Spleen (tissue), 7 donors: Measurements from ENCODE around the gene MATCAP1.

Experiments
- CTCF ChIP-seq, 11 experiments: fragments of 200-600 bp in 7 of 11; fragments of 450-650 bp in 4 of 11; sonication (generic) in 4 of 11; IDR thresholded peaks in 8 of 11; conservative IDR thresholded peaks in 3 of 11; 1 replicate in 7 of 11; 2 replicates in 4 of 11; pipeline versions ENCODE4 v1.4.0 to v1.8.0; 2016 to 2021; ENCODE audit warnings: antibody characterized with exemption in 11 of 11, inconsistent platforms in 4 of 11, mild to moderate bottlenecking in 1 of 11
- POLR2A ChIP-seq, 3 donors: fragments of 450-650 bp; IDR thresholded peaks; one replicate each; pipeline ENCODE4 v1.5.1; 2017; ENCODE audit warnings: antibody characterized with exemption in 3 of 3, mild to moderate bottlenecking in 1 of 3
- donor health status: DM: no; HTN: no; CAD: no; lungs with moderate emphysema.
- donor health status: DM: no; HTN: no; CAD: no.
- donor health status: DM: no; HTN: no; CAD: no.

GRCh38 chr16:67162506-67163163, 21.1 kb downstream of the MATCAP1 start:
- TF ChIP-seq POLR2A (IDR thresholded peaks at IDR 0.05), result no peak
- TF ChIP-seq CTCF (IDR thresholded peaks at IDR 0.05 in 8 of 11, conservative IDR thresholded peaks at IDR 0.05 in 3 of 11), result no peak
